ENCODE measurements around the gene ERICH2. TPM values are rescaled to one million over a fixed set of nuclear protein-coding genes. Genes with fewer than 3 reads are reported as not detected.

Gene ERICH2
- total RNA-seq, 1 donor from 2014 or later = 0.82 TPM

DNA sequence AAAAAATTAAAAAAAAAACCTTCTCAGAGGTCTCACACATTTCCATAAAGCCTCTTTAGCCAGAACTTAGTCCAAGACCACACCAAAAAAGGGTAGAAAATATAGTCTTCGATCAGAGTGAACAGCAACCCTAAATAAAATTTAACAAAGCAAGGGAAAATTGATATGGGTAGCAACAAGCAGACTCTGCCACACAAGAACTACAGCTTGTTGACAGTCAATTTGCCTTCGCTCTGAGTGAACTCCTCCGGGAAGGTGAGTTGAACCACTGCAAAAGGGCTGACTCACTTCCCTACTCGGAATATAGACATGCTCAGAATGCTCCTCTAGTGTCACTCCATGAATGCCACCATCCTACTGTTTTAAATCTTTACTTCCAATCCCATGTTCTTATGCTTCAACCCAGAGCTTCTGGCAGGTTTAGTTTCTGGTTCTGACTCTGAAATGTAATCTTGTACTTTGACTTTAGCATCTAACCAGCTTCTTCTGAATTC lies 70.6 kb downstream of the ERICH2 start:
- no peak overlapping the region for H3K4me3 ChIP-seq
- H3K27ac ChIP-seq (replicated peaks) = no peak overlapping the region
- H3K9me3 ChIP-seq (replicated peaks) = no peaks in the 10 kb centered on the region
- intact Hi-C loops (cut with micrococcal nuclease) = no loop called here
- no peaks in the 10 kb centered on the region for H3K36me3 ChIP-seq
- peaks cover 54% of the 10 kb centered on the region for H3K27me3 ChIP-seq (ENCODE audit: low read depth)
- no peak for DNase-seq
- TF ChIP-seq CTCF (IDR thresholded peaks at IDR 0.05; ENCODE audit: borderline replicate concordance) = no peak
- no peaks in the 10 kb centered on the region for H3K4me1 ChIP-seq

DNA sequence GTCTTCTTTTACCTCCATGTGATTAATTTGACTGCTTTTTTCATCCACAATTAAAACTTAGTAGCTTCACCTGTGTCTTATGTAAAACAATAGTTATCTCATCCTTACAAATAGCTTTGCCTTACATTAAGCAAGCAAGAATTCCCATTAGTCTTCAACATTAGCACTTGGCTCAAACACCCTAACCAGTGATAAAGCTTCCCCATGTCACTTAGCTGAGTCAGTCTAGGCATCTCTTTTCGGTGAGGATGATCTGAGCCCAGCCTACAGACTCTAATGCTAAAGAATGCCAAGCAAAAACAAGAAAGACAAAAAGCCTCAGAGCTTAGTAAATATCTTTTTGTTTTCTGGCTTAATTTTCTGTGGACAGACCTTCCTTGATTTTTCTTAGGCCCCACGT lies 72.6 kb downstream of the ERICH2 start:
- Histone ChIP-seq H3K4me1 (no peaks in the 10 kb centered on the region), H3K4me3 (no peak overlapping the region), H3K9me3 (replicated peaks) (no peaks in the 10 kb centered on the region), H3K27me3 (ENCODE audit: low read depth) (peaks cover 47% of the 10 kb centered on the region), H3K36me3 (no peaks in the 10 kb centered on the region), H3K27ac (replicated peaks) (no peak overlapping the region)
- no peak for TF ChIP-seq CTCF (IDR thresholded peaks at IDR 0.05; ENCODE audit: borderline replicate concordance)
- intact Hi-C loops (cut with micrococcal nuclease) = no loop called here
- no peak for DNase-seq

DNA sequence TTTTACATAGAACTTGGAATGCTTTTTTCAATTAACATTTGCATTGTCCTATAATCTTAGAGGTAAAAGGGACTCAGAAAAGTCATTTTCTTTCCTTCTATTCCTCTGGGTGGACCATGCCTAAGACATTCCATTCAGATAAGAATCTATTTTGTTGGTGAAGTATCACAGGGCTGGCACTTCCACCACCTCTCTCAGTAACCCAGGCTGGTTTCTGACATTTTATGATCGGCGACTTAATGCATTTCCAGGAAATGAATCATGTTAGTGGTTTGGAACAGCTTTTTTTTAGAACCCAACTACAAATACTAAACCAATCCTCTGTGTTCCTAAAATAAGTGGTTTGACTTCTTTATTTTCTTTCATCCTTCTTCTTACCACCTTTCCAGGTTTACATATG lies 73.5 kb downstream of the ERICH2 start:
- no peak for DNase-seq

GRCh38 chr2:170845343-170845742 lies 75.2 kb downstream of the ERICH2 start:
- H3K36me3 ChIP-seq = no peaks in the 10 kb centered on the region
- no peaks in the 10 kb centered on the region for H3K9me3 ChIP-seq (replicated peaks)
- no peak overlapping the region for H3K4me3 ChIP-seq
- TF ChIP-seq CTCF (IDR thresholded peaks at IDR 0.05; ENCODE audit: borderline replicate concordance) = no peak
- no peak overlapping the region for H3K27ac ChIP-seq (replicated peaks)
- peaks cover 34% of the 10 kb centered on the region for H3K27me3 ChIP-seq (ENCODE audit: low read depth)
- intact Hi-C loops (cut with micrococcal nuclease) = no loop called here
- no peaks in the 10 kb centered on the region for H3K4me1 ChIP-seq
- no peak for DNase-seq

More for the DNA sequence above, 73.5 kb downstream of the ERICH2 start:
- intact Hi-C loops (cut with micrococcal nuclease) = no loop called here
- Histone ChIP-seq H3K4me3 (no peak overlapping the region), H3K4me1 (no peaks in the 10 kb centered on the region), H3K9me3 (replicated peaks) (no peaks in the 10 kb centered on the region), H3K27ac (replicated peaks) (no peak overlapping the region), H3K36me3 (no peaks in the 10 kb centered on the region), H3K27me3 (ENCODE audit: low read depth) (peaks cover 40% of the 10 kb centered on the region)
- no peak for TF ChIP-seq CTCF (IDR thresholded peaks at IDR 0.05; ENCODE audit: borderline replicate concordance)

DNA sequence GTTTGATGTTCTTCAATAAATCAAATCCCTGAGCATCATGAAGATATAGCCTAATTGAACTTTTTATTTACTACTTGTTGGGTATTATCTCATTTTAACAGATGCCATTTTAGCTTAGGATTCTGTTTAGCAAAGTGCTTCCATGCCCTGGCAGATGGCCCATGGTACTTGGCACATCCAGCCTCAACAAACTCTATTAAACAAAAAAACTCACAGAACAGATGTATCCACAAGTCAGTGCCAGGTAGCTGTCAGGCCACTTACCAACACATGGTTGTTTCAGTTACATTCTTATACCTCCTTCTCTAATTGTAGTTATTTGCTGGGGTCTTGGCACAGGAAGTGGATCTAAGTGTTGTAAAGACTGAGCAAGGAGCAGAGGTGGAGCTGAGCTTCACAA lies 76.1 kb downstream of the ERICH2 start:
- H3K27me3 ChIP-seq (ENCODE audit: low read depth) = peaks cover 34% of the 10 kb centered on the region
- no peak for DNase-seq
- no peaks in the 10 kb centered on the region for H3K9me3 ChIP-seq (replicated peaks)
- intact Hi-C loops (cut with micrococcal nuclease) = no loop called here
- no peak overlapping the region for H3K4me3 ChIP-seq
- H3K27ac ChIP-seq (replicated peaks) = no peak overlapping the region
- H3K36me3 ChIP-seq = no peaks in the 10 kb centered on the region
- H3K4me1 ChIP-seq = no peaks in the 10 kb centered on the region
- no peak for TF ChIP-seq CTCF (IDR thresholded peaks at IDR 0.05; ENCODE audit: borderline replicate concordance)

DNA sequence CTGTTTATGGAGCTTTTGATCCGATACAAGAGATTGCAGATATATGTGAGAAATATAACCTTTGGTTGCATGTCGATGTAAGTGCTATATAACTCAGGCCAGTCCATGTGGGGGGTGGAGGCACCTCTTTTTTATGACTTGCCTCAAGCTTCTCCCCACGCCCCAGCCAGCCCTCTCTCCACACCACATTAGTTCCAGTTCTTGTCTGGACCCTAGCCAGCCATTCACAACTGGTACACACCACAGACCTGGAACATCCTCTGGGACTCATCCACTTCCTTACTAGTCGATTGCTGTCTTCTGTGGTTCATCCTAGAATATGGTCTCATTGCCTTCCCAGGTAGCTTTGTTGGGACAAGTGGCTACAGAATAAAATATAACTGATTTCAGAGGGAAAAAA lies 77.5 kb downstream of the ERICH2 start:
- intact Hi-C loops (cut with micrococcal nuclease) = no loop called here
- DNase-seq = no peak
- H3K4me3 ChIP-seq = no peak overlapping the region
- no peaks in the 10 kb centered on the region for H3K4me1 ChIP-seq
- H3K9me3 ChIP-seq (replicated peaks) = no peaks in the 10 kb centered on the region
- TF ChIP-seq CTCF (IDR thresholded peaks at IDR 0.05; ENCODE audit: borderline replicate concordance) = no peak
- H3K27ac ChIP-seq (replicated peaks) = no peak overlapping the region
- H3K36me3 ChIP-seq = no peaks in the 10 kb centered on the region
- H3K27me3 ChIP-seq (ENCODE audit: low read depth) = peaks cover 34% of the 10 kb centered on the region

Data from left ventricle myocardium inferior (tissue), 1 donor.